SK-N-SH (cell line): ENCODE measurements around the gene GTF3C1. TPM values are rescaled to one million over a fixed set of nuclear protein-coding genes. Genes with fewer than 3 reads are reported as not detected.

ENCODE experiments used
- CTCF ChIA-PET: fragments of 300-600, 350-600 bp; formaldehyde crosslinking; extraction: SDS; loops from one replicate; lab custom pipeline; 2021; lab: Yijun Ruan, JAX
- POLR2A ChIA-PET: fragments of 350-600 bp; sonication (Branson Sonifier 250); formaldehyde crosslinking; extraction: SDS; loops from one replicate; lab custom pipeline; 2020; ENCODE audit warnings: antibody characterized with exemption, inconsistent platforms; lab: Yijun Ruan, JAX
- DNase-seq: peaks from one replicate; pipeline ENCODE4 v3.0.0; 2012
- H2AFZ ChIP-seq: fragments of 200-600 bp; sonication (generic); 2 replicates; pipeline ENCODE4 v1.8.1; 2016; ENCODE audit warnings: antibody characterized with exemption, mild to moderate bottlenecking, low read depth
- H3F3A ChIP-seq: fragments of 200-600 bp; sonication (generic); replicated peaks from 2 replicates; pipeline ENCODE3; 2016; ENCODE audit warnings: antibody characterized with exemption, mild to moderate bottlenecking; ENCODE audit not compliant: insufficient read depth
- H3K27ac ChIP-seq, 2 experiments: fragments of 200-500 bp in 1 of 2; fragments of 200-600 bp in 1 of 2; sonication (Bioruptor generic) in 1 of 2; sonication (generic), shearing (Covaris generic) in 1 of 2; 2 replicates each; pipeline versions ENCODE4 v1.5.1 to v1.6.1; 2014 to 2016; ENCODE audit warnings: low read depth in 2 of 2, inconsistent platforms in 1 of 2, low read length in 1 of 2, mild to moderate bottlenecking in 1 of 2, mixed read lengths in 1 of 2
- H3K27me3 ChIP-seq: fragments of 200-600 bp; sonication (generic), shearing (Covaris generic); 2 replicates; pipeline ENCODE4 v1.6.1; 2016; ENCODE audit warnings: mixed run types; ENCODE audit not compliant: insufficient read depth
- H3K36me3 ChIP-seq, 2 experiments: fragments of 200-500 bp in 1 of 2; fragments of 200-600 bp in 1 of 2; sonication (Bioruptor generic) in 1 of 2; sonication (generic) in 1 of 2; replicated peaks in 1 of 2; 2 replicates each; pipeline versions ENCODE3 to v1.5.1; 2014 to 2016; ENCODE audit warnings: low read length in 1 of 2, mild to moderate bottlenecking in 1 of 2; ENCODE audit not compliant: insufficient read depth in 2 of 2, control insufficient read depth in 1 of 2
- H3K4me1 ChIP-seq, 2 experiments: fragments of 200-500 bp in 1 of 2; fragments of 200-600 bp in 1 of 2; sonication (Bioruptor generic) in 1 of 2; sonication (generic), shearing (Covaris generic) in 1 of 2; 2 replicates each; pipeline versions ENCODE4 v1.5.1 to v1.6.1; 2014 to 2016; ENCODE audit warnings: low read depth in 1 of 2, low read length in 1 of 2, mixed run types in 1 of 2; ENCODE audit not compliant: insufficient read depth in 2 of 2, control insufficient read depth in 1 of 2
- H3K4me2 ChIP-seq: fragments of 200-600 bp; sonication (generic), shearing (Covaris generic); 2 replicates; pipeline ENCODE4 v1.6.1; 2017; ENCODE audit warnings: mixed run types
- H3K4me3 ChIP-seq, 2 experiments: fragments of 200-500 bp in 1 of 2; fragments of 200-600 bp in 1 of 2; sonication (Bioruptor generic) in 1 of 2; sonication (generic), shearing (Covaris generic) in 1 of 2; 2 replicates each; pipeline versions ENCODE4 v1.5.1 to v1.8.1; 2014 to 2016; ENCODE audit warnings: low read depth in 2 of 2, inconsistent platforms in 1 of 2, low read length in 1 of 2, mild to moderate bottlenecking in 1 of 2, mixed read lengths in 1 of 2, moderate library complexity in 1 of 2
- H3K79me2 ChIP-seq: fragments of 200-600 bp; sonication (generic); 2 replicates; pipeline ENCODE4 v1.8.1; 2017; ENCODE audit warnings: mild to moderate bottlenecking; ENCODE audit not compliant: insufficient read depth
- H3K9ac ChIP-seq: fragments of 200-600 bp; sonication (generic); 2 replicates; pipeline ENCODE4 v1.6.1; 2017; ENCODE audit warnings: mixed run types
- H3K9me2 ChIP-seq: fragments of 200-600 bp; sonication (generic); 2 replicates; pipeline ENCODE4 v1.6.1; 2017; ENCODE audit warnings: mixed run types
- H3K9me3 ChIP-seq: fragments of 200-600 bp; sonication (generic); 2 replicates; pipeline ENCODE4 v1.6.1; 2017; ENCODE audit warnings: mixed run types, mild to moderate bottlenecking, moderate library complexity
- H4K20me1 ChIP-seq: fragments of 200-600 bp; sonication (generic); 2 replicates; pipeline ENCODE4 v1.6.1; 2017; ENCODE audit warnings: mild to moderate bottlenecking, mixed run types; ENCODE audit not compliant: insufficient read depth
- CHD2 ChIP-seq: fragments of 150-350 bp; IDR thresholded peaks from 2 replicates; pipeline ENCODE4 v1.6.1; 2018; ENCODE audit warnings: low read length; ENCODE audit not compliant: partially characterized antibody
- CTCF ChIP-seq: fragments of 200-600 bp; sonication (generic); IDR thresholded peaks from 2 replicates; pipeline ENCODE4 v1.6.1; 2017; ENCODE audit warnings: antibody characterized with exemption, mild to moderate bottlenecking, moderate library complexity
- ELF1 ChIP-seq: IDR thresholded peaks from 2 replicates; pipeline ENCODE4 v1.4.0; 2012
- EP300 ChIP-seq, 2 experiments: IDR thresholded peaks; 2 replicates each; pipeline versions ENCODE4 v1.4.0 to v1.6.1; 2012; ENCODE audit warnings: borderline replicate concordance in 1 of 2, low read depth in 1 of 2, low read length in 1 of 2
- FOSL2 ChIP-seq: IDR thresholded peaks from 2 replicates; pipeline ENCODE4 v1.4.0; 2012; ENCODE audit warnings: low read depth, mild to moderate bottlenecking, moderate library complexity, borderline replicate concordance
- GATA2 ChIP-seq: sonication (generic); formaldehyde crosslinking; IDR thresholded peaks from 2 replicates; pipeline ENCODE4 v1.5.0; 2020; ENCODE audit warnings: mild to moderate bottlenecking, missing genetic modification reagents
- MAX ChIP-seq: IDR thresholded peaks from 2 replicates; pipeline ENCODE4 v1.4.0; 2012; ENCODE audit warnings: low read depth
- PBX3 ChIP-seq: IDR thresholded peaks from 2 replicates; pipeline ENCODE4; 2012
- SIN3A ChIP-seq: IDR thresholded peaks from 2 replicates; pipeline ENCODE4 v1.6.1; 2012; ENCODE audit warnings: low read depth, mild to moderate bottlenecking, low read length, moderate library complexity, borderline replicate concordance
- SMC3 ChIP-seq: IDR thresholded peaks from 2 replicates; pipeline ENCODE4 v1.6.1; 2012; ENCODE audit warnings: low read depth, low read length, improper control_type of control experiment
- TCF12 ChIP-seq: IDR thresholded peaks from 2 replicates; pipeline ENCODE4 v1.4.0; 2012
- TEAD4 ChIP-seq: IDR thresholded peaks from 2 replicates; pipeline ENCODE4 v1.4.0; 2012; ENCODE audit warnings: mild to moderate bottlenecking, borderline replicate concordance; ENCODE audit not compliant: insufficient read depth
- ZBTB33 ChIP-seq: IDR thresholded peaks from 2 replicates; pipeline ENCODE4 v1.4.0; 2012; ENCODE audit warnings: low read depth, borderline replicate concordance
- WGBS: methylation state at CpG from one replicate; pipeline ENCODE4 v1.1.6; 2017; ENCODE audit warnings: low lambda C conversion rate; 5-methylcytosine and 5-hydroxymethylcytosine counted together
- polyA plus RNA-seq, 3 experiments: library from polyadenylated mRNA; depleted of rRNA; stranded (reverse); fragments of >200 nt; gene quantifications; 2 replicates each; pipeline ENCODE4 v1.2.3, GENCODE V29; 2012

Gene GTF3C1
- polyA plus RNA-seq, 1 of the 3 experiments (the other 2 are of a cell fraction): 47.2 TPM

- WGBS: 94% methylated on average over 19 of the region's 19 CpGs
- Histone ChIP-seq H3K27me3 (no peaks in the 10 kb centered on the region), H3K9me2 (no peaks in the 10 kb centered on the region), H3K4me2 (no peak overlapping the region), H3K4me1 (no peaks in the 10 kb centered on the region), H3K27ac (no peak overlapping the region), H3K9ac (no peak overlapping the region), H3F3A (peaks cover 4% of the 10 kb centered on the region), H3K79me2 (no peaks in the 10 kb centered on the region), H3K4me3 (no peak overlapping the region), H2AFZ (no peak overlapping the region), H3K9me3 (no peaks in the 10 kb centered on the region), H4K20me1 (0 out of 2 replicates have a peak, but pooled peaks cover 4% of the 10 kb centered on the region), H3K36me3 (peaks cover 55 to 65% of the 10 kb centered on the region in 2 experiments)
- TF ChIP-seq TCF12: no peak
- TF ChIP-seq PBX3: no peak
- TF ChIP-seq FOSL2: no peak
- no peak for TF ChIP-seq SMC3
- TF ChIP-seq EP300 (IDR thresholded peaks at IDR 0.05; ENCODE audit: borderline replicate concordance in 1 of 2, low read depth in 1 of 2, low read length in 1 of 2): no peak
- no peak for TF ChIP-seq ZBTB33
- TF ChIP-seq ELF1: no peak
- TF ChIP-seq CHD2: no peak
- no peak for TF ChIP-seq CTCF
- TF ChIP-seq SIN3A: no peak
- TF ChIP-seq GATA2 (CRISPR knock-in tag): no peak
- TF ChIP-seq TEAD4: no peak
- no peak for TF ChIP-seq MAX
- ChIA-PET POLR2A (interaction anchor here (0.8 to 1.3 kb wide), 3 partner anchors 13 to 348 kb away, joined by 3 read pairs; no protein-coding TSS in a partner anchor), CTCF (no interaction called here)
- no peak for DNase-seq
Measured at GRCh38 chr16:27531826-27532800, 17.6 kb downstream of the GTF3C1 start.
